ENCODE measurements around the gene PTGES3.

Gene PTGES3

GRCh38 chr12:56645717-56646446, 42.2 kb downstream of the PTGES3 start, which contains the start of gene ATP5F1B:
TSS of gene ATP5F1B (minus strand) at chr12:56645984. CDS start at chr12:56645963, 21 bp downstream.
- peak; percentile 100 for DNase-seq

DNA sequence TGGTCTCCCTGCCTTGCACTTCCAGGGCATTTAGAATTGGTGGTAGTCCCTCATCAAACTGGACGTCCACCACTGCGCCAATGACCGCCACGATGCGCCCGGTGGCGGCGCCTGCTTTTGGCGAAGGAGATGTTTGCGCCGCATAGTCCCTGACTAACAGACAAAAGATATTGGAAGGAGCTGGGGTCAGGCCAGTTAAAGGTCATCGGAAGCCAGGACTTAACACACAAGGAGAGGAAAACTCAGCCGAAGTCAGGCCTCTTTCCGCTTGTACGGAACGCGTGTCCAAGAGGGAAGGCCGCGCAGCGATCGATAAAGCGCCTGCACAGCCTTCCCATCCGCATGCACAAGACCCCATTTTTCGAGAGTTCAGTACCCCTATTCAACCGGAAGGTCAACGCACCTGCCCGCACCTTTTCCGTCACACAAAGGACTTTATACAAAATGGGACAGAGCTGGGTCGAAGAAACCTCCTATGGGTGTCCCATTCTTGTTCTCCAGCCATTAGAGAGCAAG, 42.8 kb downstream of the PTGES3 start:
- no peak for DNase-seq

DNA sequence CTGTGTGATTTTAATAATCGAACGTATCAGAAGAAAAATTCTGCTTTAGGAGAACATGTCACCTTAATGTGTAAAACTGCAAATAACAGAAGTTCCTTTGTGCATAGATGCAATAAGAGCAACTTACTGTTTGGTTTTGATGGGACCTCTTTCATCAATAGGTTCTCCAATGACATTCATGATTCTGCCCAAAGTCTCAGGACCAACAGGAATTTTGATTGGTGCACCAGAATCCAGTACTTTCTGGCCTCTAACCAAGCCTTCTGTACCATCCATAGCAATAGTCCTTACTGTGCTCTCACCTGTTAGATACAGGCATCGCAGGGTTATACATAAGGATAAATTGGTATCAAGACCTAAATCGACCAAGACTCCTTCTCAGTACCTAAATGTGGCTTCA, 43.4 kb downstream of the PTGES3 start:
- DNase-seq: no peak

GRCh38 chr12:56641219-56641618, 46.9 kb downstream of the PTGES3 start:
- no peak for DNase-seq

GRCh38 chr12:56637621-56638020, 50.5 kb downstream of the PTGES3 start:
- no peak for DNase-seq

DNA sequence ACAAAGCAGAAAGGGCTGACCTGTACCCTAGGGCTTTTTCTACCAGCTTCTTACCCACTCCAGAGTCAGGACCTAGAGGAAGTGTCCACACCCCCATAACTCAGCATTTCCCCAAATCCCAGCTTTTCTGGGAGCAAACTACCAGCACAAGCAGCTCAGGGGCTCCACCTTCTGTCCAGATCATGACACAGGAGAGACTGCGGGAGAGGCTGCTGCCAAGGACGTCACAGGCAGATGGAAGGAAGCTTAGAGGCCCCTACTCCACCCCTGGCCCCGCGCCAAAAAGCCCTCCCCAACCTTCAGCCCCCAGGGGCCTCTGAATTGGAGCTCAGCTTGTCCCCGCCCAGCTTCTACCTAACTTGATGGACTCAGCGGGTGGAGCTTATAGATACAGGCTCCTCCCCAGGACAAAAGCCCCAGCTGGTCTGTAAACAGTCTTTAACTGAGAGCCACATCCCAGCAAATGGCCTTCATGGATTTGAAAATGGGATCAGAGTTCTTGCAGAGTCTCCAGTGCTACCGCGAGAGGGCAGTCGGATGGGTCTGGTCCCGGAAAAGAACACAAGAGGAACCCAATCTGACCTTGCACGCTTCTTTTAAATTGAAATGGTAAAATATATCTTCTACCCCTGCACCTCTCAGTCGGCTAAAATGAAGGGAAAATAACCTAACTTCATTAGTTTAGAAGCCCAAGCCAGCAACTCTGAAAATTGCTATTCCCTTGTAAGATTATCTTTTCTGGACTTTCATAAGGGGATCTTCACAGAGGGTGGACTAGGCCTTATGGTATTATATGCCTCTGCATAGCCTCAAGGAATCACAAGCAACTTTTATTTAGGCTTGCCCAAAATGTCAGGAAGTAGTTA, 51.2 kb downstream of the PTGES3 start:
- peak; percentile 84 to 86 for DNase-seq

DNA sequence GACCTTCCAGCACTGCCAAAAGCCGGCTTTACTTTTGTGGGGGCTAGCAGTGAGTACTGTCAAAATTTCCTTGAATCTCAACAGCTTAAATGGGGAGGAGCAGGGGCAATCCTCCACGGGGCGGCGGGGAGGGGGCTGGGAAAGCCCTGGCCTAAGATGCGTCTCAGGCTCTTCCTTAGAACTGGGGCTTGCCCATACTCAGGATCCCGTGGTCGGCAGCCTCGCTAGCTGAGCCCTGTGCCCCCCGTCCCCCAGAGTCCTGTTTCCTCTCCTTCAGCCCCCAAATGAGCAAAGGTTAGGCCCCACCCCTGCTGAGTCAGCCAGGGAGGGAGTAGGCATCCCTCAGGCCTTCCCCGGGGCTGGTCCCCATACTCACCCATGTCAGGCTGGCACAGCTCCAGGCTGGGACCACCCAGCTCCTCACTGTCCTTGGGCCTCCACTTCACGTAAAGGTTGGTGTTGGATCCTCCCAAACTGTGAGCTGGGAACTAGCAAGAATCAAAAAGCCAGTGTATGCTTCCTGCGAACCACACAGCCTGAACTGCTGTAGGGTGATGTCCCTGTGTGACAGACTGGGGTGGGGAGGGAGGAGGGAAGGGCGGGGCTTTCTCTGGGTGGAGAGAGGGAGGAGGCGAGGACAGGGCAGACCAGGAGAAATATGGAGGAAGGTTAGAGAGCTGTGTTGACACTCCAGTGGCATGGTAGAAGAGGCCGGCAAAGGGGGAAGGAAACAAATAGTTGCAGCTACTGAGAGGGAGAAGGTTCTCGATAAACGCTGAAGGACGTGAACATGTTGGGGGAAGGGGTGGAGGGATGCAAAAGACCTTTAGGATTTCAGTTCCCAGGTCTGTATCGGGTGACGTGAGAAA, 52.0 kb downstream of the PTGES3 start:
- peak; percentile 73 to 81 for DNase-seq

GRCh38 chr12:56634837-56635791, 53.0 kb downstream of the PTGES3 start:
- DNase-seq: peak; percentile 41 to 47

DNA sequence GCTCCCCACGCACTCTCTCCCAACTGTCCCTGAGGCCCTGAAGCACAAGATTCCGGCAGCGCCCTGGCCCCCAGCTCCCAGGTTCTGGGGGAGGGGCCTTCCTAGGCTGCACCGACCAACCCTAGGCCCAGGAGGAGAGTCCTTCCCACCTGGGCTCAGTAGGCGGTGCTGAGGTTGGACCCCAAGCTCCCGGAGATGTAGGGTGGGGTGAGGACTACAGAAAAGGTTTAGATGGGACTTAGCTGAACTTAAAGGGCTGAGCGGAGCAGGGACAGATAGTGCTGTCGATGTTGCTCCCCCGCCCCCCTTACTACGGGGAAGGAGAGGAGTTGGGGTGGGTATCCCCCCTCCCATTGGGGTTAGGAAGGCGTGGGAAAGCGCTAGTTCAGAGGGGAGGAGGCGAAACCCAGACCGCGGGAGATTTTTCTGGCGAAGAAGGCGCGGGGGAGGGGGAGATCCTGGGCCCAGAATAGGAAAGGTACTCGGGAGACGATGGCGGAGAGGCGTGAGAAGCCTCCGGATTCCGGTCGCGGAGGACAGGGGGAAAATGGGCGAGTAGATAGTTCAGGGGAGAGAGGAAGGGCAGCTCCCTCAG, 53.7 kb downstream of the PTGES3 start:
- no peak for DNase-seq

DNA sequence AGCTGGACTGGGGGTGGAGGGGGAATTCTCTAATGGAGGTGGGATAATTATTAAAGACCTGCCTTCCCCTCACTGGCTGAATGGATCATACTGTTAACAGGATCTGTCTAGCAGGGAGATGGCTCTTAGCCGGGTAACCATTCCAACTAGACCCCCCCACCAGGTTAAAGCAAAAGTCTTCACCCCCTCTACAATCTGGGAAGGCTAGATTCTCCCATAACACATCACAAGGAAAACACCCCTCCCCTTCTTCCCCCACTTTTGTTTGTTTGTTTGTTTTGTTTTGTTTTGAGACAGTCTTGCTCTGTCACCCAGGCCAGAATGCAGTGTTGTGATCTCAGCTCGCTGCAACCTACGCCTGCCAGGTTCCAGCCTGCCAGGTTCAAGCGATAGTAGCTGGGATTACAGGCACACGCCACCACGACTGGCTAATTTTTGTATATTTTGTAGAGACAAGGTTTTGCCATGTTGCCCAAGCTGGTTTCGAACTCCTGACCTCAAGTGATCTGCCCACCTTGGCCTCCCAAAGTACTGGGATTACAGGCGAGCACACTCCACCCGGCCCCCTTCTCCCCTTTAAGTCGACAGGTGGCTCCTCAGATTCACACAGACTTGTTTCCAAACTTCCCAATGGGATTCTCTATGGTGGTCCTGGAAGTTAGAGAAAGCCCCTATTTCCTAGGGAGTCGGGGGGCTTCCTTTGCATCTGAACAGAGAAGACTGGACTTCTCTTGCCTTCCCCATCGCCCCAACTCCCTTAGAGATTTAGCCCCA, 54.4 kb downstream of the PTGES3 start:
- DNase-seq: no peak

GRCh38 chr12:56632701-56633467, 55.2 kb downstream of the PTGES3 start:
- DNase-seq: no peak

DNA sequence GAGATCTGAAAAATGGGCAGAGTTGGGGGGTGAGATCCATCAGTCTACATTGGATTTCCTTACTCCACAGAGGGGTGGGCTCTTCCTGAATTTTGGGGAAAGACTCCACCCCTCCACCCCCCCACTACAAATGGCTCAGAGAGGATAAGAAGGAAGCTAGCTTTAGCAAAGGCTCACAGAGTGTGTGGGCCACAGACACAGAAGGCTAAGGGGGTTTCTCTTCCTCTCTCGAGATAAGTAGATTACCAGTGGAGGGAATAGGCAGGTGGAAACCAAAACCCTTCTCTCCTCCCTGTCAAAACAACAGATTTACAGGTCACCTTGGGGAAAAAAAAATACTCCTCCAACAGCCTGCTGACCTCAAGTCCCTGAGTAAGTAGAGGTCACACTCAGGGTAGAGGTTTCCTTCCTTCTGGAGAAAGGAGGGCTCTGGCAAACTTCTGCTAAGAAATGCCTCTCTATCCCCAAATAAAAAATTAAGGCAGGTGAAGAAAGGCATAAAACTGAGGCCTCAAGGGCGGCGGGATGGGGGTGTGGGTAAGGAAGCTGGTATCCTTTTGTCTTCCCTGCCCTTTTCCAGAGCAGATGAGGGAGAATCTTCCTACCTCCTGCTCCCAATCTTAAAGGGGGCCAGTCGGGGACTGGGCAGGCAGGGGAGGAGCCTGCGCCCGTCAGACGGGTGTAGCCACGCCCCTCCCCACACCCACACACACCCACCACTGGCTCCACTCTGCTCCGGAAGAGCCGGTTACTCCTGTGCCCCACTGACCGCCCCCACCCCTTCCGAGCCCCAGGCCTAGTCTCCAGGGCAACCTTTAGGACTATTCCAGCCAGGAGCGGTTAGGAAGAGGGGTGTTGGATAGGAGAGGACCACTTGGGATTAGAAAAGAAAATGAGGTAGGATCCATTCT, 56.0 kb downstream of the PTGES3 start:
- peak in 1 of 2 experiments; percentile 5 for DNase-seq

DNA sequence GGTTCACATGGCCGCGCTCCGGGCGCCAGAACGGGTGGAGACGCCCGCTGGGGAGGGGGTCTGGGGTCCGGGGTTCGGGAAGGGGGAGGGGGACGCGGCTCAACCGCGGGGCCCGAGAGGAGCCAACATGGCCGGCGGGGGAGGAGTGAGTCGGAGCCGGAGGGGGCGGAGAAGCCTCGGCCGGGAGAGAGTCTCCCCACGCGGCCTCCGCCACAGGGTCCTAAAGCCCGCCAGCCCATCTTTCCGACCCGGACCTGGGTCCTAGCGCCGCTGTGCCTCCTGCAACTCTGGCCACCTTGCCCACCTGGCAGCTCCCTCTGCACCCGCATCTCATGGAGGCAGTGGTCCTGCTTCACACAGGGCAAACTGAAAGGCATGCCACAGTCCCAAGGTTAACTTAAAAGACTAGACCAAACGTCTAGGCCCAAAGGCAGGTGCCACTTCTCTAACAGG, 57.9 kb downstream of the PTGES3 start, which contains the start of gene BAZ2A:
Gene BAZ2A, minus strand, starts transcription at position 147 of the 453 bp plus-strand sequence. CDS start 12,796 bp downstream, outside the sequence.
- peak; percentile 69 to 77 for DNase-seq

- peak in 1 of 2 experiments; percentile 5 for DNase-seq
Measured at GRCh38 chr12:56629459-56630179, 58.5 kb downstream of the PTGES3 start.

GRCh38 chr12:56628671-56629458, 59.2 kb downstream of the PTGES3 start:
- DNase-seq: peak; percentile 47

DNA sequence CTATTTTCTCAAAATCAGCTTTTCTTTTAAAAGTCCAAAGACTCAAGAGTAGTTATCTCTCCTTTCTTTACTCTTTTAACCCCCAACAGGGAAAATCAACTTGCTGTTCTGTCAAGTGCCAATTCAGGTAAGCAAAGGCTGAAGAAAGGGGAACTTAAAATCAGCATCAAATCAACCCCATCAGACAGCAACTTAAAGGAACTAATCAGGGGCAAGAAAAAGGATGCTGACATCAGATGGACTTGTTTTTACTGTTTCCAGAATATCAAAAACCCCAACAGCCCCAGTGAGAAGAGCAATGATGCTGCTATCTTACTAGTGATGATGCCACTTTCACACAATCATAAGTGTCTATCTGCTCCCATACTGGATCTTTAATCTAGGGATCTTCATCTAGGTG, 61.4 kb downstream of the PTGES3 start:
- DNase-seq: no peak
